Endothelial cell of umbilical vein (primary cell): ENCODE results near the gene ENTPD6. TPM values are rescaled to one million over a fixed set of nuclear protein-coding genes. Genes with fewer than 3 reads are reported as not detected.

Experiments used
- BruUV-seq: library from RNA; stranded (reverse); fragments of 400-500 nt; replicated peaks from 2 replicates; lab custom pipeline; 2021; lab: Mats Ljungman, UMichigan
- CTCF ChIA-PET: fragments of 300-600, 350-600 bp; sonication (Branson Sonifier 250); formaldehyde crosslinking; loops from one replicate; lab custom pipeline; 2021; ENCODE audit warnings: antibody characterized with exemption, inconsistent platforms; lab: Charles Lee
- POLR2A ChIA-PET: fragments of 300-600, 350-600 bp; sonication (Branson Sonifier 250); formaldehyde crosslinking; loops from one replicate; lab custom pipeline; 2021; ENCODE audit warnings: antibody characterized with exemption, inconsistent platforms; lab: Charles Lee
- DNase-seq: peaks from one replicate; pipeline ENCODE4 v3.0.0-alpha.2; 2011; ENCODE audit warnings: low read depth, low spot score
- FAIRE-seq: peaks from 2 replicates; lab custom pipeline; 2011; peaks lifted over from hg19 to GRCh38; lab: Jason Lieb, UNC
- H2AFZ ChIP-seq: 2 replicates; pipeline ENCODE4 v1.6.0; 2012; ENCODE audit warnings: low read depth, low read length, control low read depth, inconsistent platforms
- H3K27ac ChIP-seq: 2 replicates; pipeline ENCODE4 v1.5.1; 2011; ENCODE audit warnings: low read depth, mild to moderate bottlenecking, control low read depth, low read length, moderate library complexity; ENCODE audit not compliant: insufficient read depth
- H3K27me3 ChIP-seq, 2 experiments: 2 replicates each; pipeline versions ENCODE4 v1.6.0 to v1.6.1; 2011; ENCODE audit warnings: low read length in 2 of 2, mixed read lengths in 1 of 2; ENCODE audit not compliant: control insufficient read depth in 2 of 2, insufficient read depth in 2 of 2
- H3K36me3 ChIP-seq, 2 experiments: 2 replicates in 1 of 2; 3 replicates in 1 of 2; pipeline ENCODE4 v1.5.1; 2011; ENCODE audit warnings: low read length in 2 of 2, mild to moderate bottlenecking in 1 of 2, moderate library complexity in 1 of 2; ENCODE audit not compliant: control insufficient read depth in 2 of 2, insufficient read depth in 2 of 2; ENCODE audit errors: extremely low read depth in 1 of 2
- H3K4me1 ChIP-seq: 3 replicates; pipeline ENCODE4 v1.5.1; 2011; ENCODE audit warnings: mild to moderate bottlenecking, low read length; ENCODE audit not compliant: control insufficient read depth, insufficient read depth; ENCODE audit errors: extremely low read depth
- H3K4me2 ChIP-seq: 2 replicates; pipeline ENCODE4 v1.6.1; 2011; ENCODE audit warnings: low read length, control low read depth, mixed read lengths; ENCODE audit not compliant: insufficient read depth
- H3K4me3 ChIP-seq, 3 experiments: fragments of 200-600 bp in 1 of 3; sonication (generic), shearing (Covaris generic) in 1 of 3; replicated peaks in 1 of 3; 2 replicates each; pipeline ENCODE4 v1.5.1; 2011 to 2016; ENCODE audit warnings: control low read depth in 3 of 3, low read length in 3 of 3, mild to moderate bottlenecking in 2 of 3, inconsistent platforms in 1 of 3, low read depth in 1 of 3, moderate library complexity in 1 of 3; ENCODE audit not compliant: insufficient read depth in 1 of 3
- H3K79me2 ChIP-seq: 2 replicates; pipeline ENCODE4 v1.6.0; 2012; ENCODE audit warnings: low read length, inconsistent platforms; ENCODE audit not compliant: control insufficient read depth, insufficient read depth
- H3K9ac ChIP-seq: replicated peaks from 2 replicates; pipeline ENCODE3; 2011; ENCODE audit warnings: low read length, control low read depth; ENCODE audit not compliant: insufficient read depth; ENCODE audit errors: extremely low read depth
- H3K9me1 ChIP-seq: replicated peaks from 3 replicates; pipeline ENCODE4 v1.6.0; 2011; ENCODE audit warnings: mild to moderate bottlenecking, low read length; ENCODE audit not compliant: control insufficient read depth, insufficient read depth; ENCODE audit errors: extremely low read depth
- H3K9me3 ChIP-seq: replicated peaks from 2 replicates; pipeline ENCODE4 v1.5.1; 2012; ENCODE audit warnings: low read length, inconsistent platforms; ENCODE audit not compliant: control insufficient read depth, insufficient read depth
- H4K20me1 ChIP-seq: replicated peaks from 2 replicates; pipeline ENCODE3; 2011; ENCODE audit warnings: mild to moderate bottlenecking, low read length; ENCODE audit not compliant: control insufficient read depth, insufficient read depth; ENCODE audit errors: extremely low read depth
- CTCF ChIP-seq, 2 donors: IDR thresholded peaks; 1 replicate in 1 of 2; 2 replicates in 1 of 2; pipeline ENCODE4 v1.5.1; 2011; ENCODE audit warnings: low read length in 2 of 2, mild to moderate bottlenecking in 2 of 2, moderate library complexity in 2 of 2, control low read depth in 1 of 2, inconsistent platforms in 1 of 2, low read depth in 1 of 2; ENCODE audit not compliant: insufficient read depth in 1 of 2; ENCODE audit errors: extremely low read depth in 1 of 2
- EZH2 ChIP-seq: IDR thresholded peaks from 2 replicates; pipeline ENCODE4 v1.6.1; 2012; ENCODE audit warnings: borderline replicate concordance, low read depth, mild to moderate bottlenecking, moderate library complexity, low read length, inconsistent platforms; ENCODE audit not compliant: severe bottlenecking
- FOS ChIP-seq: IDR thresholded peaks from 2 replicates; pipeline ENCODE4 v1.6.1; 2011; ENCODE audit warnings: mild to moderate bottlenecking, low read length, moderate library complexity, borderline replicate concordance; ENCODE audit not compliant: insufficient read depth
- GATA2 ChIP-seq: IDR thresholded peaks from 2 replicates; pipeline ENCODE4 v1.7.0; 2011; ENCODE audit warnings: low read depth, mild to moderate bottlenecking, moderate library complexity, mixed read lengths, low read length; ENCODE audit not compliant: insufficient read length, insufficient read depth
- JUN ChIP-seq: IDR thresholded peaks from 2 replicates; pipeline ENCODE4 v1.6.1; 2011; ENCODE audit warnings: borderline replicate concordance, low read depth; ENCODE audit not compliant: insufficient read length, insufficient read depth
- MAX ChIP-seq: IDR thresholded peaks from 2 replicates; pipeline ENCODE4 v1.6.1; 2011; ENCODE audit not compliant: insufficient read depth, insufficient read length
- MYC ChIP-seq: IDR thresholded peaks from one replicate; pipeline ENCODE4 v1.6.1; 2011; ENCODE audit warnings: mild to moderate bottlenecking, low read depth, low read length
- POLR2A ChIP-seq: IDR thresholded peaks from 2 replicates; pipeline ENCODE4 v1.6.1; 2012; ENCODE audit warnings: low read depth, mild to moderate bottlenecking, control low read depth, low read length
- POLR2AphosphoS5 ChIP-seq: IDR thresholded peaks from 2 replicates; pipeline ENCODE4 v1.6.1; 2012; ENCODE audit warnings: low read depth, mild to moderate bottlenecking, control low read depth, low read length, moderate library complexity; ENCODE audit not compliant: insufficient read depth
- dilution Hi-C: fragments of 300-500 bp; cut with MboI; formaldehyde crosslinking; loops from one replicate; pipeline ENCODE4 v1.15.0; 2019; ENCODE audit warnings: low sequenced_read_pairs; ENCODE audit not compliant: extremely low pct_ligation_motif_present
- intact Hi-C: fragments of 100-400 bp; cut with micrococcal nuclease; formaldehyde crosslinking; loops from one replicate; pipeline ENCODE4 v1.10.0; 2022
- polyA plus RNA-seq, 4 experiments: library from polyadenylated mRNA; depleted of rRNA in 3 of 4; stranded (reverse) in 3 of 4; unstranded in 1 of 4; fragments of >200 nt; gene quantifications; 2 replicates each; pipeline versions ENCODE4 v1.2.1 to v1.2.3, GENCODE V29; 2011 to 2012; ENCODE audit warnings: missing spikeins in 1 of 4
- total RNA-seq: library from RNA; stranded (reverse); gene quantifications from 2 replicates; pipeline ENCODE4 v1.2.3, GENCODE V29; 2021

ENTPD6 gene
- total and polyA plus RNA-seq, 2 donors (not counting 3 experiments of a cell fraction or from before 2014, with no cell fraction given), result 51.2 to 86.3 TPM

DNA sequence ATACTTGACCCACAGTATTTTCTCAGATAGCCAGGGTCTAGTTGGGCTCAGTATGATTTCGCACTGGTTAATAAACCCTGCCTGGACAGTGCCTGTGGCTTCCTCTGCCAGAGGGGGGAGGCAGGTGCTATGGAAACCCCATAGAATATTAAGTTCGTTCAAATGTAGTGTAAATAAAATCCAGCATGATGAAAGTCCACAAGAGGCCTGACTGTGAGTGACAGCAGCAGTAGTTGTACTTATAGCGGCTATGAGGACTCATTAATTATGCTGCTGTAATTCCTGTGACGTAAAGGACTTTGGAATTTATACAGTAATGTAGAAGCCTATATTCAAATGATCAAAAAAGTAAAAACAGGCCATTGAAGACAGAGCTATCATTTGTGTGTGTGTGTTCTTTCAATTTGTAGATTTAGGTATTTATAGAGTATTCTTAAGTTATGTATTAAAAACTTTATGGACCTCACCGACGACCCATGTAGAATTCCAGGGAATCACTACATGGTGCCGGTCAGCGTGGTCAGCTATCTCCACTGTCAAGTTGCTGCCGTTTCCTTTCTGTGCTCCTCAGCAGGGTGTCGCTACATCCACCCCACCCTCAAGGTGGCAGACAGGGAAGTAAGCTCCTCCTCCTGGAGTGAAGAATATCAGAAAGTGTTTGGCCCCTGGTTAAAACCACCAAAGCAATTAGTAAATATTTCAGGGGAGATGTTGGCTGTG lies 62.4 kb downstream of the ENTPD6 start:
- peaks cover 43% of the 10 kb centered on the region for H3K79me2 ChIP-seq
- no TSS peak for BruUV-seq
- H3K4me2 ChIP-seq, result no peak overlapping the region
- TF ChIP-seq POLR2AphosphoS5 (no peak), MYC (no peak), GATA2 (no peak), JUN (no peak), MAX (no peak), FOS (no peak), EZH2 (no peak), CTCF (IDR thresholded peaks at IDR 0.05; ENCODE audit: extremely low read depth in 1 of 2, insufficient read depth in 1 of 2, low read depth in 1 of 2, low read length in 2 of 2) (no peak), POLR2A (no peak)
- H3K4me1 ChIP-seq, result no peaks in the 10 kb centered on the region
- FAIRE-seq, result no peak
- H3K9ac ChIP-seq, result no peak overlapping the region
- dilution Hi-C loops, result no loop called here
- H3K9me1 ChIP-seq, result no peaks in the 10 kb centered on the region
- no peak overlapping the region for H2AFZ ChIP-seq
- H3K9me3 ChIP-seq, result no peaks in the 10 kb centered on the region
- no peak overlapping the region for H3K4me3 ChIP-seq
- no peak for DNase-seq
- H3K36me3 ChIP-seq, result peaks cover 2 to 13% of the 10 kb centered on the region in 2 experiments
- no peaks in the 10 kb centered on the region for H3K27me3 ChIP-seq
- intact Hi-C loops, result no loop called here
- no peaks in the 10 kb centered on the region for H4K20me1 ChIP-seq
- ChIA-PET CTCF (interaction anchor here (1.2 kb wide), 1 partner anchor 12 kb away, joined by 3 read pairs; no protein-coding TSS in a partner anchor), POLR2A (no interaction called here)
- no peak overlapping the region for H3K27ac ChIP-seq
